CD4-positive, alpha-beta T cell (primary cell): Measurements from ENCODE around the gene CDH20. TPM values are rescaled to one million over a fixed set of nuclear protein-coding genes. Genes with fewer than 3 reads are reported as not detected.

Experiments
- ATAC-seq: fragments of 200-7000 bp; cut with Tn5 transposase; one replicate; pipeline ENCODE4 v1.10.0; 2022; ENCODE audit warnings: mild to moderate bottlenecking; ENCODE audit not compliant: poor library complexity
- CTCF ChIA-PET: fragments of 350-600 bp; sonication (Branson Sonifier 250); formaldehyde crosslinking; loops from one replicate; lab custom pipeline; 2021; ENCODE audit warnings: antibody characterized with exemption, inconsistent platforms; lab: Charles Lee
- POLR2A ChIA-PET: fragments of 350-600 bp; sonication (Branson Sonifier 250); formaldehyde crosslinking; loops from one replicate; lab custom pipeline; 2021; ENCODE audit warnings: antibody characterized with exemption, inconsistent platforms; lab: Charles Lee
- DNase-seq, 14 experiments: peaks; one replicate each; pipeline ENCODE4 v3.0.0-alpha.2; 2013 to 2020; ENCODE audit warnings: mixed read lengths in 2 of 14
- H3K27ac ChIP-seq, 2 donors: one replicate each; pipeline versions ENCODE4 v1.5.1 to v1.7.0; 2013; ENCODE audit warnings: low read length in 2 of 2, low read depth in 1 of 2, mild to moderate bottlenecking in 1 of 2
- H3K27me3 ChIP-seq, 2 experiments: 1 replicate in 1 of 2; 2 replicates in 1 of 2; pipeline versions ENCODE4 v1.6.1 to v1.7.0; 2013; ENCODE audit warnings: low read length in 2 of 2, control low read depth in 1 of 2, mild to moderate bottlenecking in 1 of 2, moderate library complexity in 1 of 2; ENCODE audit not compliant: insufficient read depth in 2 of 2, control insufficient read depth in 1 of 2
- H3K36me3 ChIP-seq: one replicate; pipeline ENCODE4 v1.6.1; 2013; ENCODE audit warnings: low read length, control low read depth; ENCODE audit not compliant: insufficient read depth
- H3K4me1 ChIP-seq: one replicate; pipeline ENCODE4 v1.6.1; 2013; ENCODE audit warnings: low read length, control low read depth; ENCODE audit not compliant: insufficient read depth
- H3K4me3 ChIP-seq: one replicate; pipeline ENCODE4 v1.5.1; 2013; ENCODE audit warnings: mild to moderate bottlenecking, low read length, moderate library complexity
- H3K9me3 ChIP-seq, 2 experiments: 1 replicate in 1 of 2; 2 replicates in 1 of 2; pipeline versions ENCODE4 v1.6.1 to v1.7.0; 2013; ENCODE audit warnings: low read length in 2 of 2, mild to moderate bottlenecking in 2 of 2, control low read depth in 1 of 2, moderate library complexity in 1 of 2; ENCODE audit not compliant: control insufficient read depth in 1 of 2, insufficient read depth in 1 of 2
- H3K27ac Mint-ChIP-seq: one replicate; pipeline ENCODE4 v1.8.0; 2020; ENCODE audit warnings: mixed read lengths
- H3K27me3 Mint-ChIP-seq: one replicate; pipeline ENCODE4 v1.8.0; 2021; ENCODE audit warnings: mixed read lengths
- H3K36me3 Mint-ChIP-seq: one replicate; pipeline ENCODE4 v1.8.0; 2021; ENCODE audit warnings: low read depth, mixed read lengths
- H3K4me1 Mint-ChIP-seq: one replicate; pipeline ENCODE4 v1.8.0; 2021; ENCODE audit warnings: low read depth, mixed read lengths
- H3K4me3 Mint-ChIP-seq: one replicate; pipeline ENCODE4 v1.8.0; 2020; ENCODE audit warnings: mild to moderate bottlenecking, mixed read lengths
- H3K9me3 Mint-ChIP-seq: one replicate; pipeline ENCODE4 v1.8.0; 2020; ENCODE audit warnings: mixed read lengths
- CTCF ChIP-seq: fragments of 200-600 bp; IDR thresholded peaks from one replicate; pipeline ENCODE4 v1.8.0; 2022; ENCODE audit warnings: antibody characterized with exemption, mild to moderate bottlenecking
- intact Hi-C, 2 experiments: fragments of 100-400 bp; cut with DNase I in 1 of 2; cut with micrococcal nuclease in 1 of 2; formaldehyde crosslinking; loops; one replicate each; pipeline versions ENCODE4 v1.15.1 to v1.9.0; 2023 to 2025; cut with DNase I, micrococcal nuclease
- total RNA-seq, 174 experiments: library from RNA in 2 of 174; stranded (reverse) in 2 of 174; gene quantifications; one replicate each; pipeline ENCODE4 v1.2.3 and lab custom pipeline; 2021 to 2026

CDH20 gene
- total RNA-seq, 2 experiments from 2014 or later, result 0.16 to 0.39 TPM

DNA sequence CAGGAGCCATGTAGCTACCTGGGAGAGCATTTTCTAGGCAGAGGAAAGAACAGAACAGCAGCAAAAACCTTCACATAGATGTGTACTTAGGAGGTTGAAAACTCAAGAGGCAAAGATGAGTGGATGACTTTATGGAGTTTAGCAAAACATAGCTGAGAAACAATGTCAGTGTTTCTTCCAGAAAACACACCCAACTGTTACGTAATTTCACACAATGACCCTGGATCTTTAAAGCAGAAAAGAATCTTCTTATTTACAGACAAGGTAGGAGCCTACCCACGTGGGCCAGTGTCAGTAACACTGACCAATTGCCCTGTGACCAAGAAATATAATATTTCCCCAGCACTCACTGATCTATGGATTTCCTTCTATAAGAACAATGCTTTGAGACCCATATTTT lies 254.6 kb downstream of the CDH20 start:
- intact Hi-C loops, result no loop called here
- Histone ChIP-seq H3K9me3 (no peaks in the 10 kb centered on the region), H3K36me3 (no peaks in the 10 kb centered on the region), H3K4me3 (no peak overlapping the region), H3K27ac (no peak overlapping the region), H3K27me3 (peaks cover 0 to 15% of the 10 kb centered on the region in 2 experiments), H3K4me1 (no peaks in the 10 kb centered on the region)
- H3K36me3 Mint-ChIP-seq, result no peaks in the 10 kb centered on the region
- ATAC-seq (no peak), DNase-seq (no peak)
- TF ChIP-seq CTCF, result no peak
- CTCF ChIA-PET, result interaction anchor here (0.9 kb wide), 1 partner anchor 544 kb away, joined by 3 read pairs; no protein-coding TSS in a partner anchor
- H3K9me3 Mint-ChIP-seq, result no peaks in the 10 kb centered on the region
- no peaks in the 10 kb centered on the region for H3K4me1 Mint-ChIP-seq
- H3K4me3 Mint-ChIP-seq, result no peak overlapping the region
- no peak overlapping the region for H3K27ac Mint-ChIP-seq
- POLR2A ChIA-PET, result no interaction called here
- H3K27me3 Mint-ChIP-seq, result peaks cover 52% of the 10 kb centered on the region

DNA sequence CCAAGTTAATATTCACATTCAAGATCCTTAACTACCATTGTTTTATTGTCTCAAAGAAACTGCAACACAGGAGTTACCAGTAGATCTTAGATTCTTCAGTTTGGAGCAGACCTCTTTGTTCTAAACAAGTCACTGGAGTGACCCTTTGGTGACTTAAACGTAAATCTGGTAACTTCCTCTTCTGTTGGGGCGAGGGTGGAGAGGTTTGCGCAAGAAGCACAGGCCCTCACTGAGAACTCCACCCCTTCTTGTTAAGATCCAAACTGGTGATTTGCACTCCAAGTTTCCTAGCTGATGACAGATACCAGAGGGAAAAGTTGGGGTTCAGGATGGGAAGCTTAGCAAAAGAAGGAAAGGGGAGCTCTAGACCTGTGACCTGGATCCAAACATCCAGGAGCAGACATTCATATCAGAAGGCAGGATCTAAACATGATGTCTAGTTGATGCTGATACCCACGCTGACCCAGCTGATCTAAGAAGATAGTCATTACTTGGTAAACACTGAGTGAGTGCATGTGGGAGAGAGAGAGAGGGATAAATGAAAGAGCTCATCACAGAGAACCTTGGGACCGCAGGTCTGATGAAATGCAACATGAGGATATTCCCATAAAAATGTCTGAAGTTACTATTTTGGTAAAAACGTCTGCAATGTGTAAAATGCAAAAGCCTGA lies 256.0 kb downstream of the CDH20 start:
- Mint-ChIP-seq H3K4me1 (no peaks in the 10 kb centered on the region), H3K27ac (no peak overlapping the region), H3K4me3 (no peak overlapping the region), H3K36me3 (no peaks in the 10 kb centered on the region), H3K27me3 (peaks cover 42% of the 10 kb centered on the region), H3K9me3 (no peaks in the 10 kb centered on the region)
- no peak for TF ChIP-seq CTCF
- Histone ChIP-seq H3K4me3 (no peak overlapping the region), H3K9me3 (no peaks in the 10 kb centered on the region), H3K27ac (no peak overlapping the region), H3K4me1 (no peaks in the 10 kb centered on the region), H3K27me3 (peaks cover 0 to 15% of the 10 kb centered on the region in 2 experiments), H3K36me3 (no peaks in the 10 kb centered on the region)
- intact Hi-C loops, result no loop called here
- ChIA-PET CTCF (no interaction called here), POLR2A (no interaction called here)
- peak in 2 of 14 experiments; percentile 16 to 24 for DNase-seq
- no peak for ATAC-seq

- H3K27me3 Mint-ChIP-seq, result peaks cover 42% of the 10 kb centered on the region
- POLR2A ChIA-PET, result no interaction called here
- no peaks in the 10 kb centered on the region for H3K36me3 Mint-ChIP-seq
- H3K27me3 ChIP-seq, result peaks cover 0 to 15% of the 10 kb centered on the region in 2 experiments
- ATAC-seq (no peak), DNase-seq (no peak)
- no peaks in the 10 kb centered on the region for H3K4me1 ChIP-seq
- H3K9me3 ChIP-seq, result no peaks in the 10 kb centered on the region
- H3K27ac ChIP-seq, result no peak overlapping the region
- no peak overlapping the region for H3K27ac Mint-ChIP-seq
- H3K4me1 Mint-ChIP-seq, result no peaks in the 10 kb centered on the region
- no peak overlapping the region for H3K4me3 ChIP-seq
- no peaks in the 10 kb centered on the region for H3K9me3 Mint-ChIP-seq
- intact Hi-C loops, result no loop called here
- CTCF ChIA-PET, result no interaction called here
- no peak overlapping the region for H3K4me3 Mint-ChIP-seq
- no peaks in the 10 kb centered on the region for H3K36me3 ChIP-seq
- no peak for TF ChIP-seq CTCF
Measured at GRCh38 chr18:61589724-61590065, 256.5 kb downstream of the CDH20 start.
